Activated naive CD8-positive, alpha-beta T cell treated with anti-CD3 and anti-CD28 coated beads, Interleukin-2, amount 50 U/mL, for 16 hours (primary cell): ENCODE data around the gene LHFPL2.

Experiments
- DNase-seq: peaks from one replicate; pipeline ENCODE4 v3.0.0-alpha.2; 2020; ENCODE audit warnings: low read depth, low spot score

The LHFPL2 gene

DNA sequence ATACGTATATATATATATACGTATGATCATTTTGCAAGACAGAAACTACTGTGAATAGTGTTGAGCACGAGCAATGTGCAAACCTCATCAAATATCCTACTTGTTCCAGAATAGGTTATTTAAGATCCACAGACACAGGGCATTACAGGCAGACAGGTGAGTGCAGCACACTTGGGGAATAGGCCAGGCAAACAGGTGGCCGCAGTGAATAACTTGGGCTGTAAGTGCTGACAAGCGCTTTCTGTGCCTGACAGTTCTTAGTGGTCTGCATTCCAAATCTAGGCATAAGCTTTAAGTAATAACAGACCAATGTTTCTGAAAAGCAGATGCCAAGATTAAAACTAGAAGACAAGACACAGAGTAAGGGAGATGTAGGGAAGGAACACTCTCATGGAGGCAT is 77.9 kb downstream of the LHFPL2 start:
- no peak for DNase-seq

DNA sequence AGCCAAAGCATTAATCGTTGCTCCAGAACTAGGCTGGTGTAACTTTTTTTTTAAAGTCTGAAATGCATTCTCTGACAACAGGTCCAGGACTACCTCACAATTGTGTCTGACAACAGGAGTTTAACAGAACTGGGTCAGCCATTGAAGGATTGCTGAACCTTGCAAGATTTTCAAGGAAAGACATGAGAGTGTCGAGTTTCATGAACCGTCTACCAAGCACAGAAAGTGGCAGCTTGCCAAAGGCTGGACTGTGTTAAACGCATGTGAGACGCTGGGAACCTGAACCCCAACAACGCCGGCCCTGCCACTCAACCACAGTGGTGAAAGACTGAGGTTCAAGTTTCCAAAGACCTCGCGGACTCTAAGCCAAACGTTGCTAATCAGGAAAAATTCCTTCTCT is 79.1 kb downstream of the LHFPL2 start:
- DNase-seq: no peak

DNA sequence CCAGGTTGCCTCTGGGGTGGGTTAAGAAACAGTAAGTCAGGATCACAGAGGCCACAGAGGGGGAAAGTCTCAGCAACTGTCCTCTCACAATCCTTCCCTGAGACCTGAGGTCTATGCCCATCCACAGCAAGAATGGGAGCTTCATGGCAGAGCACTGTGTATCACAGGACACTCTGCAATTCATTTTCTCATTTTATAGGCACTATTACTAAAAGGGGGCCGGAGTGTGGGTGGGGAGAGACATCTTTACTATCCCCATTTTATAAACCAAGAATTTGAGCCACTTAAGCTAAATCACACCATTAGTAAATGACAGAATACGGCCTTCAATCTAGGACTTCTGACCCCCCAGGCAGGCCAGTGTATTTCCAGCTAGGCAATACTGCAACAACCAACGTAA is 79.9 kb downstream of the LHFPL2 start:
- no peak for DNase-seq

DNA sequence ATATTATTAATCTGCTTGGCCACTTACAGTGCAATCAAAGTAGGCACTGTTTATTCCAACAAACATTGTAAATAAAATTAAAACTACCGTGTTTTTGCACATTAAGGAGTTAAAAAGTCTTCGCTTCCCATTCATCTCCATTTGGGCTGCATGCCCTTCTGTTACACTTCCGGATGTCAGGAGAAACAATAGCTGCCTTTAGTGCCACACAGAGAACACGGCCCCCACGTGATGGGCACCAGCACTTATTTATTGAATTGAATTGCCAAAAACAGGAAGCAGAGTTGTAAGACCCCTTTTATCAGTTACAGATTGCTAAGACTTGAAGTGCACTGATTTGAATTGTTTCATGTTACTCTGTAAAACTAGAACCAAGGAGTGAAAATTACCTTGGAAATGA is 80.4 kb downstream of the LHFPL2 start:
- DNase-seq: no peak

DNA sequence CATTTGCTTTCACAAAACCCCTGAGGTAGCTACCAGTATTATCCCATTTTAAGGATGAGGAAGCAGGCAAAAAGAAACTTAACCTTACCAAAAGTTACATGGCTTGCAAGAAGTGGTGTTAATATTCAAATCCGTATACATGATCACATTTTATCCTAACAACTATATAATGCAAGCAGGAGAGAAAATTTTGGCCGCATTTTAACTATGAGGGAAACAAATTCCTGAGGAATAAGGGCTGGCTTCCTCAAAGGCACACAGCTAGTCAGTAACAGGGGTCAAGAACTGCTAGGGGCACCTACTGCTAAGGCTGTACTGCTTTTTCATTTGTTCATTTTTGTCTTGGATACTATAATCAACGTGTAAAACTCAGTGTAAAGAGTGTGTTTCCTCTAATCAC is 81.0 kb downstream of the LHFPL2 start:
- no peak for DNase-seq

DNA sequence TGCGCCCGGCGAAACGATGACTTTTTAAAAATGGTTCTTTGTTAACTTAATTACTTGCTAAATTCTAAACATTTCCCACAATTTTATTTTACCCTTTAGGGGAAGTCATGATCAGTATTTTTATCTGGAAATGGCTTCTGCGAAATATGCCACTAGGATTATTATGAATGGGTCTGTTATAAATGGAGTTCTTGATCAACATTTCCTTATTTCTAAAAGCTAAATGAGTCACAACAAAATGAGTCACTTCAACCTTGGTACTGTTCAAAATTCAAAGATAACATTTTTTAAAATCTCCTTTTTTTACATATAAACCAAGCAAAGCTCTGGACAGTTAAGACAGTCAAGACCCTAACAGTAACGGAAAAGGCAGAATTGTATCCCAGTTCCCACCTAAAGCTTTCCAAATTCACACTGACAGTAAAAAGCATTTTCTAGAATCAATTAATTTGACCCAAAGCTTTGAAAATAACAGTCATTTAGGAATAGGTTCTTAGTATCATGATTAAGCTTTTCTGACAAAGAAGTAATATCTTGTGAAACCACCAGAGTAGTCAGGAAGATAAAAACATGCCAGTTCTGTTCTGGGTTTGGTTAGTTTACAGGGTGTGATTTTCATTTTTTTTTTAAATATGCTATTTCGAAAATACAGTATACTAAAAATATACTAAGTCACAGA is 81.7 kb downstream of the LHFPL2 start:
- no peak for DNase-seq

DNA sequence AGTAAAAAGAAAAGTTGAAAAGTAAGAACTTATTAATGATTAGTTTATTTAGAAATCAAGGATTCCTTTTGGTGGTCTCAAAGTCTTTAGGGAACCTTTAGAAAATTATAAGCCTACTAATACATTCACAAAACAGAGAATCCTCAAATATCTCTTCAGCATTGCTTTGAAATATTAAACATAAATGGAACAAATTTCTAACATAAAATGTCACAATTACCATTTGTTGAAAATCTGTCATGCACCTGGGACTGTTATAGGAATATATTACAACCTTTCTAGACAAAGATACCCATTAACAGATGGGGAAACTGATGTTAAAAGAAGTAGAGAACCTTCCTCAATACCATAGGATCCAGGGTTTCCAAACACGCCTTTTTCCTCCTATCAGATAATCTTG is 83.2 kb downstream of the LHFPL2 start:
- DNase-seq: no peak

DNA sequence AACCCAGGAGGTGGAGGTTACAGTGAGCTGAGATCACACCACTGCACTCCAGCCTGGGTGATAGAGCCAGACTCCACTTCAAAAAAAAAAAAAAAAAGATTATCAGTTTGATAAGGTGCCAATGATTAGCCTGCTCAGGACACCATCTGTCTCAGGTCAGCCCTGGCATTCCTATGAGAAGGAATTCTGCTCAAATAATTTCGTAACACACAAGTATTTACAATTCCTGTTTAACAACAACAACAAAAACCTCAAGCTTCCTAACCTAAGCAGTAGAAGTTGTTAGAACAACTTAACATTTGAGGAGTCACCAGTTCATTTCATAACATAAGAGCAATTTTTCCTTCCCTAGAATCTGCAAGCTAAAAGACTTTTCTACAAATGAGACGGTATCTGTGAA is 85.0 kb downstream of the LHFPL2 start:
- no peak for DNase-seq

DNA sequence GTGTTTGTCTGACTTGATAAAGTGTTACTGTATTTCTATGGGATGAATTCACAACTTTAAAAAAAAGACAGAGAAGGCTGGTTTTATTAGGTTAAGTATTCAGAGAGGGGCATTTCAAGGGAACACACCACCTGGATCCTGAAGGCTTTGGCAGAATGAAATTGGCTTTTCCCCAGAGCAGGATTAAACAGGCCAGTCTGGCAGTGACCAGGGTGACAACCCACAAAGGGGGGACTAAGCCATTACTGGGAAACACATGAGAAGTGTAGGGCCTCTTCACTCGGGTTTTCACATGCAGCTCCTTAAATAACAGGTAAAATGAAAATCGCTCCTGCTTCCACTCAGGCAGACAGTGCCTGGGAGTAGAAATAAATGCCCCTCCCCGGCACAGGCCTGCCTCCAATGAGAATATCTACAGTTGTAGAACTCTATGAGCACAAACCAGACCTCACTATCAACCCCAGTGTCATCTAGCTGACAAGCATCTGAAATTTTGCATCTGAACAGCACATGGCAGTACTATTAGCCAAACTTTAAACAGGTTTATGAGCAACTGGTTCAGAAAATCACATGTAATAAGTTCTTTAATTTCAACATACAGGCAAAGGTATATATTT is 85.8 kb downstream of the LHFPL2 start:
- no peak for DNase-seq

DNA sequence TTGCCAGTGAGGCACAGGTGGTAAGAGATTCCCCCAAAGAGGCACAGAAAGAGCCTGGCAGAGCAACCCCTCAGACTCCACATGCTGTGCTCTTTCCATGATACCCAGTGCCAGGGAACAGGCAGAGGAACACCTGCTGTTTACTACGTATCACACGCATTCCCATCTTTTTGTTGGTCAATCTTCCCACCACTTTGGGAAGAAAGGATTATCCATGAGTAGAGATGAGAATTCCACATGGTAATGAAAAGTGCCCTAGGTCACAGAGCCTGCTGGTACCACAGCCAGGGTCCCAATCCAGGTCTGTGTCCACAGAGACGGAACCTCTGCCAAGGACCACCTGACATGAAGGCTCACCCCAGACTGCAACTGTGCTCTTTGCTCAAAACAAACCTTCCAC is 86.6 kb downstream of the LHFPL2 start:
- no peak for DNase-seq

DNA sequence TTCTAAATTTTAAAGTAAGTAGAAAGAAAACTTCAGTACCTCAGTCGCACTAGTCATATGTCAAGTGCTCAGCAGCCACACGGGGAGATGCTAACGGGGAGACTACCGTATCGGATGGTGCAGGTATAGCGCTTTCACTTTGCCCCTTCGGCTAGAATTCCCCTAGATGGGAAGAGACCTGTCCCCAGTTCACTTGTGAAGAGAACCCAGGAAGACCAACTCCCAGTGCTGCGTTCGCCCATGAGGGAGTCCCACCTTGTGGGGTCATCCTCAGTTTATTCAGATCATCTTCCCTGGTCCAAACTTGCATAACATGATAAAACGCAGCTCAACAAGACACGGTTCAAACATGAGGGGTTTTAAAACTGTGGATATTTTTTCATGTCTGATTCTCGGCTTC is 87.3 kb downstream of the LHFPL2 start:
- no peak for DNase-seq

DNA sequence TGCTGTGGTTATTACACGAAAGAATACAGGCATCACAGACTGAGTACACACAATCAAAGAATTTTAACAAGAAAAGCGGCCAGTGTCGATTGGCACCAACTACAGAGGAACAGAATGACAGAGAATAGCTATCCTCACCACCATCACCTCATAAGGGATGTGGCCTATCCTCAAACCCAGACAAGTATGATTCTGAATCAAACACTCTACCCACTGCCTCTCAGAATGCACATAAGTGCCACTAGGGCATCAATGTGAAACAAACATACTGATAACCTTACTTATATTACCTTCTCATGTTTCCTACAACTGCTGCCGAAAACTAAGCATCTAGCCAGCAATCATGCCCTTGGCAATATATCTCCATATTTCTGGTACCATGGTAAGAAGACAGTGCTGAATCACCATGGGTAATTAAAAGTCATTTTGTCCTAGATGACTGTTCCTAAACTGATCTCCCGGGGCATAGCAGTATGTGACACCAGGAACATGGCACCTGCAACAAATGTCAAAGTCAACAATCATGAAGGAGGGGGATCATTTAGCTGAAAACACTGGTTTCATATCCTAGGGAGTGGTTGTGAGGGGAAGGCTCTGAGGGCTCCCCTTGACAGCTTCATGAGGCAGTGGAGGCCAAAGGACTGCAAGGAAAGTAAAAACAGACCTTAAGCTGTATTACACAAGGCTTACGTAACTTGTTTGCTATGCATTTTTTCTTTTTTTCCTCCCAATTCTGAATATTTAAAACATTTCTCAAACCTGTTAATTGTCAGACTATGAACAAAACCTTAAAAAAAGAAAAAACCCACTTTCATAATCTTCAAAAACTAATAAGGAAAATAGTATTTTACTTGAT is 88.3 kb downstream of the LHFPL2 start:
- no peak for DNase-seq

DNA sequence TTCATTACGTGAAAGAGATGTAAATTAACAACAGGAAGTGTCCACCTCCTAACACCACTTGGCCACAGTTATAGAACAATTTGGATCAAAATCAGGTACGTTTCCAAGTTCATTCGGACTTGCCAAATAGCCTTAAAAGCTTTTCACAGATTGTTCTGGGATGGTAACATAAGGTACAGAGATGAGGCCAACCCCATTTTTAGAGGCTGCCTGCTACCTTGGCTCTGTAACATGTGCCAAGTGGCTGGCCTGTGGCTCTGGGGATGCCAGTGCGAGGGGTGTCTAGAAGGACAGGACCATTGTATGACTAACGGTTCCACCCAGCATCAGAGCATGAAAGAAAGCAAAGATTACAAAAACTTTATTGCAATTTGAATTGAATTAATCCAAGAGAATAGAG is 91.0 kb downstream of the LHFPL2 start:
- DNase-seq: no peak

DNA sequence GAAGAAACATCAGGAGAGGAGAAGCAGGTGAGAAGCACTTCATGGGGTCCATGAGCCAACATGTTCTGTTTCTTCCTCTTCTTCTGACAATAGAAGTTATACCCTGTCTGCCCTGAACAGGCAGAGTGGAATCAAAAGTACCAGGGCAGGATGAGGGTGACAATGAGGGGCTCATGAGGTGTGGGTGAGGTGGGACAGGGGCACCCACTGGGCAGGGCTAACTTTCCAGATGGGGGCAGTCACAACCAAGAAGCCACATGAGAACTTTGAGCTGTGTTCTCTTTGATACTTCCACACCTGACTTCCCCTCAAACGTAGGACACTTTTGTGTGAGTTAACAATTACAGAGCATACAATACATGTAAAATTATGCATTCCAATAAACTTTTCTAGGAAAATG is 92.7 kb downstream of the LHFPL2 start:
- DNase-seq: no peak

DNA sequence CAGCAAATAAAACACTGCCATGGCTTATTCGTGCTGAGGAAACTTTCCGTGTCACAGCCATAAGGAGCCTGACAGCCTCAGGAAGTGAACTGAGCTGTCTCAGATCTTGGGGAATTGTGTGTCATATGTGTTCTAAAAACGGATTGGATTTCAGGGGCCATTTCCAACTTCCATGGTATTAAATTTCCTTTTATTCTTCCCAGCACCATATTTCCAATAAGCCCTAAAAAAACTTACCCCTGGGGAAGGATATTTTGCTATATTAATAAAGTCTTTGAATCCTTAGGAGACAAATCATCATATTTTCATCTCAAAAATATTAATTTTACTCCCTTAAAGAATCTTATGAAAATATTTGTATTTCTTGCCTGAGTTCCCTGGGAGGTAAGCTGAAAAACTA is 93.9 kb downstream of the LHFPL2 start:
- DNase-seq: no peak

DNA sequence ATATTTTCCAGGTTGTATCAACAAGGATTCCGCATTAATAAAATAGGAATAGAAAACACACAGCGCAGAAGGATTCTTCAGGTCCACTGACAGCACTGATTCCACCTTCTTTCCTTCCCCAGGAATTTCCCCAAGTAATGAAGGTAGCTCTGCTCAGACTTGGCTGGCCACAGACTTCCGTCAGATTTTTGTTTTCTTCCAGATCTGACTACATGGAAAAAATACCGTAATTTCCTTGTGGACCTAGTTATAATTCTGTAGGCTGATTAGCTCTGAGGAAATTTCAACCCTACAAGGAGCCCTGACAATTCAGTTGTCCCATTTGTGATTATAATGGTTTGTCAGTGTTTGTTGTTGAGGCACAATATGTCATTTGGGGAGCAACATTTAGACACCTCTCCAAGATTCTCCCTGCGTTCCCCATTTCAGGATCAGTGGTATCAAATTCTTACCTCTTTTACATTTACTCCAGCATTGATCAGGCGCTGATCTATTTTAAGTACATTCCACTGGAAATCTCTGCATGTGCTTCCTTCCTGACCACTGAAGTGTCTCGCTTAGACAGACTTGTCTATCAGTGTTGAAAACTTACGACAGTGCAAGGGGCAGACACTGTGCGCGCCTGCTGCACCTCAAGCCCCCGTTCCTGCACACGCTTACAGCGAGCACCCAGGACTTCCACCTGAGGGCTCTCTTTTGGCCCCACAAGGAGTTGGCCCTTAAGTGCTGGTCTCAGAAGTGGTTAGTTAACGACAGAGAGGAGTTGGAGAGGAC is 94.8 kb downstream of the LHFPL2 start:
- no peak for DNase-seq

DNA sequence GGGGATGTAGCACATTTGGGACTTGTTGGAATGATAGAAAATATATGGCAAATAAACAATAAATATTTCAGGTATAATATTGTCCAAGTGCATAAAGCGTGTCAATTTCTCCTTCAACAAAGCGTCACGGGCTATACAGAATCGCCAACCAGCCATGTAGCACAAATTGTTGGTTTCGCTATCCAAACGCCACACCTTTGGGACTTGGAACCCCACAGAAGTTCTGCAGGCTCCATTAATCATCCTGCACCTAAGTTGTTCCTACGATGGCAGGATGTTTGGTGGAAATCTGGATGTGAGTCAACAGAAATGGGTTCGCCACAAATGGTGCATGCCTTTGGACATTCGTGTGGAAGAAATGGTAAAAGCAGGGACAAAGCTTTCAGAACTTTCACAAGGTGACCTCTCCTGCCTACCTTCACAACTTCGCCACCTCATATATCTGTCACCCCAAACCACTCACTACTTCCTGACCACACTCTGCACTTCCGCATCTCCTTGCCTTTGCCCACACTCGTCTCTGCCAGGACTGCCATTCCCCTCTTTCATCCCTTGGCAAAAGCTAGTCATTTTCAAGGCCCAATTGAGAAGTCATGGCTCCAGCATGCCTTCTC is 95.7 kb downstream of the LHFPL2 start:
- no peak for DNase-seq

DNA sequence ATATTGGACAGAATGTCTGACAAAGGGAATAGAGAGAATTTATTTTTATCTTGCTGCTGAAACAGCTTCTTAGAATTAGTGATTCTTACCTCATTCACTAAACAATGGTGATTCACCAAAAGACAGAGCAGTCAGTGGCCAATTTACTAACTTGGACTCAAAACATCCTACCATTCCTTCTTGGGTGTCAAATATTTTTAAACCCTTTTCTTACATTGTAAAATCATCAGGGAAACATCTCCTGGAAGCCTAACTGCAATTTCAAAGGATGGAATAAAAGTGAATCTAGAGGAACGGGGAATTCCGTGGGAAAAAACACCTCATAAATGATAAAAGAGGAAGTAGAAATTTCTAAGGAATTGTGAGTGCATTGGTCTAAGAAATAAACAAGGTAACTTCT is 97.7 kb downstream of the LHFPL2 start:
- no peak for DNase-seq

DNA sequence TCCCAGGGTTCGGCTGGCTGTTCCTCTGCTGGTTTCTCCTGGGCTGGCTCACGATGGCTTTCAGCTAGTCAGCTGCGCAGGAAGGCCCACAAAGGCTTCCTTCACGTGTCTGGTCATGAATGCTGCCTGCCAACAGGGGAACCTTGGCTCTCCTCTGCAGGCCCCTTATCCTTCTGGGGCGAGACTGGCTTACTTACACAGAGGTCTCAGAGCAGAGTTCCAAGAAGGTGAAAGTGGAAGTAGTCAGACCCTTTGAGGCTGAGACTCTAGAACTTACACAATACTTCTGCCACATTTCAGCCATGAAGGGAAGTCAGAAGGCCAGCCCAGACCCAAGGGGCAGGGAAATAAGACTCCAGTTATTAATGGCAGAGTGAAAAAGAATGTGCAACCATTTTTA is 99.5 kb downstream of the LHFPL2 start:
- no peak for DNase-seq

DNA sequence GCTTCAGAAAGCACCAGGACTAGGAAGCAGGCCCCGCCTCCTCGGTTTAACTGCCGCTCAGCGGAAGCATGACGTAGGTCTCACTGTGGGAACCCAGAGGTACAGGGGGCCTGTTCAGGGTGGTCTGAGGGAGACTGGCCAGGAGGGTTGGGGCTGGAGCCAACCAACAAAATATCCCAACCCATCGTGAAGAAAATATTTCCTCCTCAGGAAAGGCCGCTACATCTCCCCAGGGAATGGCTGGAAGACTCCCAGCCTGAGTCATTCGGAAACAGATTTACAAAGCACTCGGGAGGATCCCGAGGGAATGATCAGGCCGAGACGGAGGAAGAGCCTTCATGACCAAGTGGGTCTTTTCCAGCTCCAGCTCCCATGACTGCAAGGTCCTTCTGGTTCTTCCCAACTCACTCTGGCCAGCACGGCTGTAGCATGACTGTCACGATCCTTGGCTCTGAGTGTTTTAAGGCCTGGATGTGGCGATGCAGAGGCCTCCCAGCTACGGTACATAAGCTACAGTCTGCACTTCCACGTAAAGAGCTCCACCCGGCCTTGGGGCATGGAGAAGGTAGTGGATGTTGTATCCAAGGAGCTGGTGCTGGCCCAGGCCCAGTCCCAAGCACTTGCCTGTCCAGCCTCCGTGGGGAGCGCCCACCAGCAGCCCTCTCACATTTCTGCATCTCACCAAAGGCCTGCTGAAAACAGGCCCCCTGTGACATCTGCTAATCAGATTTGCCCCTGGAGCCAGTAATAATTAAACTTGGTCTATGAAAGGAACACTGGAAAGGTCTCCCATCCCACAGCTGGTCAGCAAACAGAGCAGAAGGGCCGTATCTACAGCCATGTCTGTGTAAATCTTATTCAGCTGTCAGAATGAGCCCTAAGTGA is 100.6 kb downstream of the LHFPL2 start:
- DNase-seq: no peak

DNA sequence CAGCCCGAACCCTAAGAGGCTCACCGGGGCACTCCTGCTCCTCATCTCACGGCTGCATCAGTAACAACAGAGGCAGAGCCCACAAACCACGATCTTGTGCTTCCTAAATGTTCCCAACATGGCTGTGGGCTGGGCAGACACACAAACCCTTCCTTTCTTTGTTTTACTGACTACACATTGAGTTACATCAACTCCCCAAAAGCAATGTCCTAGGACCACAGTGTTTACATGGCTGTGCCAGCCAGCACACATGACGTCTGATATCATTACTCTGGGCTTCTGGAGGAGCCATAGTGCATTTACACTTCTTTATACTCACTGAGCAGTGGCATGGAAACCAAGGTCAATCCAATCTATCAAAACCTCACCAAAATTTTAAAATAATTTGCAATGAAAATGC is 101.4 kb downstream of the LHFPL2 start:
- DNase-seq: no peak
